ENCODE measurements around the gene PPP3CB.
"Not testable (repeated sequence)": the region's sequence is repeated elsewhere in the genome, so short reads cannot be mapped to it uniquely, and the experiment has no call there.

The PPP3CB gene

GRCh38 chr10:73413108-73413527 lies 82.7 kb downstream of the PPP3CB start:
- Histone ChIP-seq H3K9ac (ENCODE audit: low read depth, low read length) (peak overlapping the region; percentile 87), H3K4me3 (ENCODE audit: low read length) (peak overlapping the region; percentile 96), H3K27ac (ENCODE audit: low read length) (peak overlapping the region; percentile 76), H3K4me1 (ENCODE audit: insufficient read depth, low read length) (peaks cover 11% of the 10 kb centered on the region), H3K36me3 (ENCODE audit: insufficient read depth, low read depth, low read length) (no peaks in the 10 kb centered on the region), H3K9me3 (ENCODE audit: insufficient read depth, low read depth, low read length) (no peaks in the 10 kb centered on the region), H3K27me3 (ENCODE audit: insufficient read depth, low read length) (no peaks in the 10 kb centered on the region)

GRCh38 chr10:73410897-73411296 lies 84.9 kb downstream of the PPP3CB start:
- H3K9me3 ChIP-seq (ENCODE audit: insufficient read depth, low read depth, low read length): no peaks in the 10 kb centered on the region
- H3K27me3 ChIP-seq (ENCODE audit: insufficient read depth, low read length): no peaks in the 10 kb centered on the region
- H3K4me1 ChIP-seq (ENCODE audit: insufficient read depth, low read length): peaks cover 11% of the 10 kb centered on the region
- H3K4me3 ChIP-seq (ENCODE audit: low read length): no peak overlapping the region
- no peak overlapping the region for H3K9ac ChIP-seq (ENCODE audit: low read depth, low read length)
- H3K27ac ChIP-seq (ENCODE audit: low read length): no peak overlapping the region
- peaks cover 3% of the 10 kb centered on the region; the same call in 1 of the 2 replicates for H3K36me3 ChIP-seq (ENCODE audit: insufficient read depth, low read depth, low read length)

- no peak overlapping the region for H3K4me3 ChIP-seq (ENCODE audit: low read length)
- H3K27ac ChIP-seq (ENCODE audit: low read length): no peak overlapping the region
- H3K9ac ChIP-seq (ENCODE audit: low read depth, low read length): no peak overlapping the region
- 0 out of 2 replicates have a peak, but pooled peaks cover 3% of the 10 kb centered on the region for H3K4me1 ChIP-seq (ENCODE audit: insufficient read depth, low read length)
- peaks cover 3% of the 10 kb centered on the region; the same call in 1 of the 2 replicates for H3K36me3 ChIP-seq (ENCODE audit: insufficient read depth, low read depth, low read length)
- no peaks in the 10 kb centered on the region for H3K27me3 ChIP-seq (ENCODE audit: insufficient read depth, low read length)
- no peaks in the 10 kb centered on the region for H3K9me3 ChIP-seq (ENCODE audit: insufficient read depth, low read depth, low read length)
Measured at GRCh38 chr10:73408978-73409521, 86.8 kb downstream of the PPP3CB start.

- Histone ChIP-seq H3K9ac (ENCODE audit: low read depth, low read length) (no peak overlapping the region), H3K4me3 (ENCODE audit: low read length) (no peak overlapping the region), H3K27ac (ENCODE audit: low read length) (no peak overlapping the region), H3K36me3 (ENCODE audit: insufficient read depth, low read depth, low read length) (peaks cover 3% of the 10 kb centered on the region; the same call in 1 of the 2 replicates), H3K4me1 (ENCODE audit: insufficient read depth, low read length) (0 out of 2 replicates have a peak, but pooled peaks cover 3% of the 10 kb centered on the region), H3K27me3 (ENCODE audit: insufficient read depth, low read length) (no peaks in the 10 kb centered on the region), H3K9me3 (ENCODE audit: insufficient read depth, low read depth, low read length) (no peaks in the 10 kb centered on the region)
Measured at GRCh38 chr10:73408061-73408460, 87.8 kb downstream of the PPP3CB start.

- Histone ChIP-seq H3K4me1 (ENCODE audit: insufficient read depth, low read length) (no peaks in the 10 kb centered on the region), H3K4me3 (ENCODE audit: low read length) (no peak overlapping the region), H3K27me3 (ENCODE audit: insufficient read depth, low read length) (no peaks in the 10 kb centered on the region), H3K36me3 (ENCODE audit: insufficient read depth, low read depth, low read length) (peaks cover 3% of the 10 kb centered on the region; the same call in 1 of the 2 replicates), H3K9ac (ENCODE audit: low read depth, low read length) (no peak overlapping the region), H3K27ac (ENCODE audit: low read length) (no peak overlapping the region), H3K9me3 (ENCODE audit: insufficient read depth, low read depth, low read length) (no peaks in the 10 kb centered on the region)
Measured at GRCh38 chr10:73407495-73407894, 88.3 kb downstream of the PPP3CB start.

GRCh38 chr10:73406846-73407245 lies 89.0 kb downstream of the PPP3CB start:
- Histone ChIP-seq H3K36me3 (ENCODE audit: insufficient read depth, low read depth, low read length) (peaks cover 3% of the 10 kb centered on the region; the same call in 1 of the 2 replicates), H3K4me1 (ENCODE audit: insufficient read depth, low read length) (no peaks in the 10 kb centered on the region), H3K27ac (ENCODE audit: low read length) (no peak overlapping the region)

GRCh38 chr10:73405556-73405955 lies 90.3 kb downstream of the PPP3CB start:
- H3K4me1 ChIP-seq (ENCODE audit: insufficient read depth, low read length): no peaks in the 10 kb centered on the region
- no peak overlapping the region for H3K4me3 ChIP-seq (ENCODE audit: low read length)
- H3K9ac ChIP-seq (ENCODE audit: low read depth, low read length): no peak overlapping the region
- no peak overlapping the region for H3K27ac ChIP-seq (ENCODE audit: low read length)
- H3K9me3 ChIP-seq (ENCODE audit: insufficient read depth, low read depth, low read length): no peaks in the 10 kb centered on the region
- no peaks in the 10 kb centered on the region for H3K27me3 ChIP-seq (ENCODE audit: insufficient read depth, low read length)
- H3K36me3 ChIP-seq (ENCODE audit: insufficient read depth, low read depth, low read length): peaks cover 3% of the 10 kb centered on the region; the same call in 1 of the 2 replicates

More at GRCh38 chr10:73406846-73407245, 89.0 kb downstream of the PPP3CB start:
- Histone ChIP-seq H3K4me3 (ENCODE audit: low read length) (no peak overlapping the region), H3K9ac (ENCODE audit: low read depth, low read length) (no peak overlapping the region), H3K27me3 (ENCODE audit: insufficient read depth, low read length) (no peaks in the 10 kb centered on the region), H3K9me3 (ENCODE audit: insufficient read depth, low read depth, low read length) (no peaks in the 10 kb centered on the region)

- Histone ChIP-seq H3K9me3 (ENCODE audit: insufficient read depth, low read depth, low read length) (no peaks in the 10 kb centered on the region), H3K36me3 (ENCODE audit: insufficient read depth, low read depth, low read length) (peaks cover 3% of the 10 kb centered on the region; the same call in 1 of the 2 replicates), H3K9ac (ENCODE audit: low read depth, low read length) (no peak overlapping the region), H3K4me1 (ENCODE audit: insufficient read depth, low read length) (no peaks in the 10 kb centered on the region), H3K27ac (ENCODE audit: low read length) (no peak overlapping the region), H3K27me3 (ENCODE audit: insufficient read depth, low read length) (no peaks in the 10 kb centered on the region), H3K4me3 (ENCODE audit: low read length) (no peak overlapping the region)
Measured at GRCh38 chr10:73404690-73405089, 91.1 kb downstream of the PPP3CB start.

GRCh38 chr10:73401636-73402035 lies 94.2 kb downstream of the PPP3CB start:
- Histone ChIP-seq H3K36me3 (ENCODE audit: insufficient read depth, low read depth, low read length) (peaks cover 19% of the 10 kb centered on the region), H3K9ac (ENCODE audit: low read depth, low read length) (no peak overlapping the region), H3K9me3 (ENCODE audit: insufficient read depth, low read depth, low read length) (no peaks in the 10 kb centered on the region), H3K4me3 (ENCODE audit: low read length) (no peak overlapping the region), H3K27me3 (ENCODE audit: insufficient read depth, low read length) (no peaks in the 10 kb centered on the region), H3K27ac (ENCODE audit: low read length) (no peak overlapping the region), H3K4me1 (ENCODE audit: insufficient read depth, low read length) (no peaks in the 10 kb centered on the region)

GRCh38 chr10:73399063-73399462 lies 96.8 kb downstream of the PPP3CB start:
- H3K36me3 ChIP-seq (ENCODE audit: insufficient read depth, low read depth, low read length): peaks cover 37% of the 10 kb centered on the region

GRCh38 chr10:73398024-73398423 lies 97.8 kb downstream of the PPP3CB start:
- H3K9me3 ChIP-seq (ENCODE audit: insufficient read depth, low read depth, low read length): no peaks in the 10 kb centered on the region
- no peak overlapping the region for H3K27ac ChIP-seq (ENCODE audit: low read length)
- no peaks in the 10 kb centered on the region for H3K4me1 ChIP-seq (ENCODE audit: insufficient read depth, low read length)
- no peak overlapping the region for H3K9ac ChIP-seq (ENCODE audit: low read depth, low read length)
- H3K27me3 ChIP-seq (ENCODE audit: insufficient read depth, low read length): no peaks in the 10 kb centered on the region
- no peak overlapping the region for H3K4me3 ChIP-seq (ENCODE audit: low read length)
- H3K36me3 ChIP-seq (ENCODE audit: insufficient read depth, low read depth, low read length): peaks cover 37% of the 10 kb centered on the region

More at GRCh38 chr10:73399063-73399462, 96.8 kb downstream of the PPP3CB start:
- Histone ChIP-seq H3K4me1 (ENCODE audit: insufficient read depth, low read length) (no peaks in the 10 kb centered on the region), H3K9me3 (ENCODE audit: insufficient read depth, low read depth, low read length) (no peaks in the 10 kb centered on the region), H3K27me3 (ENCODE audit: insufficient read depth, low read length) (no peaks in the 10 kb centered on the region), H3K4me3 (ENCODE audit: low read length) (no peak overlapping the region), H3K9ac (ENCODE audit: low read depth, low read length) (no peak overlapping the region), H3K27ac (ENCODE audit: low read length) (no peak overlapping the region)

GRCh38 chr10:73394325-73394724 lies 101.5 kb downstream of the PPP3CB start:
- not testable (repeated sequence) for H3K9ac ChIP-seq (ENCODE audit: low read depth, low read length); H3K4me3 ChIP-seq (ENCODE audit: low read length); H3K27me3 ChIP-seq (ENCODE audit: insufficient read depth, low read length); H3K27ac ChIP-seq (ENCODE audit: low read length); H3K4me1 ChIP-seq (ENCODE audit: insufficient read depth, low read length); H3K9me3 ChIP-seq (ENCODE audit: insufficient read depth, low read depth, low read length)
- peaks cover 46% of the 10 kb centered on the region for H3K36me3 ChIP-seq (ENCODE audit: insufficient read depth, low read depth, low read length)
